ENCODE data around the gene SKOR2.

The SKOR2 gene

GRCh38 chr18:47247416-47248114, 3.9 kb downstream of the SKOR2 start:
- TF ChIP-seq, protein P1, sequence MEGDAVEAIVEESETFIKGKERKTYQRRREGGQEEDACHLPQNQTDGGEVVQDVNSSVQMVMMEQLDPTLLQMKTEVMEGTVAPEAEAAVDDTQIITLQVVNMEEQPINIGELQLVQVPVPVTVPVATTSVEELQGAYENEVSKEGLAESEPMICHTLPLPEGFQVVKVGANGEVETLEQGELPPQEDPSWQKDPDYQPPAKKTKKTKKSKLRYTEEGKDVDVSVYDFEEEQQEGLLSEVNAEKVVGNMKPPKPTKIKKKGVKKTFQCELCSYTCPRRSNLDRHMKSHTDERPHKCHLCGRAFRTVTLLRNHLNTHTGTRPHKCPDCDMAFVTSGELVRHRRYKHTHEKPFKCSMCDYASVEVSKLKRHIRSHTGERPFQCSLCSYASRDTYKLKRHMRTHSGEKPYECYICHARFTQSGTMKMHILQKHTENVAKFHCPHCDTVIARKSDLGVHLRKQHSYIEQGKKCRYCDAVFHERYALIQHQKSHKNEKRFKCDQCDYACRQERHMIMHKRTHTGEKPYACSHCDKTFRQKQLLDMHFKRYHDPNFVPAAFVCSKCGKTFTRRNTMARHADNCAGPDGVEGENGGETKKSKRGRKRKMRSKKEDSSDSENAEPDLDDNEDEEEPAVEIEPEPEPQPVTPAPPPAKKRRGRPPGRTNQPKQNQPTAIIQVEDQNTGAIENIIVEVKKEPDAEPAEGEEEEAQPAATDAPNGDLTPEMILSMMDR (conservative IDR thresholded peaks at IDR 0.05; ENCODE audit: low read depth, low read length), result peak; percentile 30
- DNase-seq (ENCODE audit: low read depth), result no peak
- H3K4me3 ChIP-seq (ENCODE audit: low read length), result no peak overlapping the region

DNA sequence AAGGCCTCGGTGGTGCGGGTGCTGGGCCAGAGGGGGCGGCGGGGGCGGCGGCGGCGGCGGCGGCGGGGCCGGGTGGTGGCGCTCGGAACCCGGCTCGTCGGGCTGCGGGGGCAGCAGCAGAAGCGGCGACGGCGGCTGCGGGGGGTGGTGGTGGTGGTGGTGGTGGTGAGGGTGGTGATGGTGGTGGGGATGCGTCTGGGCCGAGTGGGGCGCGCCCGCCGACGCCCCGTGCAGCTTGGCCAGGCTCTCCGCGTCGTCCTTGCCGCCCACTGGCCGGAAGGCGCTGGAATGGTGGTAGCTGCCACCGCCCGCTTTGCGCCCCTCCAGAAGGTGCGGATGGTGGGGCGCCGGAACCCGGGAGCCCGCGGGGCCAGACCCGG, 4.4 kb downstream of the SKOR2 start:
- no peak for DNase-seq (ENCODE audit: low read depth)
- TF ChIP-seq, protein P1 (conservative IDR thresholded peaks at IDR 0.05; ENCODE audit: low read depth, low read length), result no peak
- H3K4me3 ChIP-seq (ENCODE audit: low read length), result no peak overlapping the region

DNA sequence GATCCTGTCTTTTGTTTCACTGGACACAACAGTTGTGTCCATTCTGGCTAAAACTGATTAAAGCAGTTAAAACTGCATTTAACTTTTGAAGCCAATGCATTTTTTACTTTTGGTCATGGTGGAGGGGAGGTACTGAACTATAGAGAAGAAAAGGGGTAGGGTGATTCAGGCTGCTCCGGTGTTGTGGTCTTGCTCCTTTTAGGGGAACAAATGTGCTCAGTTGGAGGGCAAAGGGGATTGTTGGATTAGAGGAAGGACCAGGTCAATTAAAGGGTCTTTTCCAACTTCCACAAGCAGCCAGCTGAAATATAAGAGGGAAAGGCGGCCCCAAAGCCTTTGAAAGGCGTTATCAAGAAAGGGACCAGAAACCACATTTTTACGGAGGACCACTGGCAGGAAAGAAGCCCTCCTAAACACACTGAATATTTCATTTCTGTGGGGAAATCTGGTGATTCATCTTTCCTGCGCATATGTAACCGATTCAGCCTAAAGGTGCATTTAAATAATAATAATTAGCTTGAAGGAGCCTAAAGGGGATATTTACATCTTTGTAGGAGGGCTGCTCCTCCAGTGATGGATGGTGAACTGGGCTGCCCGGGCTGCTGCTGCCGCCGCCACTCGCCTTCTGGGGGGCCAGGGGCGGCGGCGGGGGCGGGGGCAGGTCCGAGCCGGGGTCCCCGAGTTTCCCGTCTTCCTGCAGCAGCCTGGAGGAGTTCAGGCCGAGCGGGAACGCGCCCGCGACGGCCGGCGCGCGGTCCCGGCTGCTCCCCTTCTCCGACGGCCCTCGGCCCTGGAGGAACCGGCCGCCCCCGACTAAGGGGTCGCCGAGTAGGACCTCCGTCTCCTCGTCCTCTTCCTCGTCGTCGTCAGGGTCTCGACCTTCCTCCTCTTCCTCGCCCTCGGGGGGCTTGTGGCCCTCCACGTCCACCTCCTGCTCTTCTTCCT, 5.2 kb downstream of the SKOR2 start:
- H3K4me3 ChIP-seq (ENCODE audit: low read length), result no peak overlapping the region
- TF ChIP-seq, protein P1 (conservative IDR thresholded peaks at IDR 0.05; ENCODE audit: low read depth, low read length), result no peak
- no peak for DNase-seq (ENCODE audit: low read depth)

GRCh38 chr18:47244086-47244485, 7.4 kb downstream of the SKOR2 start:
- TF ChIP-seq, protein P1 (conservative IDR thresholded peaks at IDR 0.05; ENCODE audit: low read depth, low read length), result no peak
- DNase-seq (ENCODE audit: low read depth), result no peak
- no peak overlapping the region for H3K4me3 ChIP-seq (ENCODE audit: low read length)

GRCh38 chr18:47235096-47235495, 16.4 kb downstream of the SKOR2 start:
- DNase-seq (ENCODE audit: low read depth), result no peak
- H3K4me3 ChIP-seq (ENCODE audit: low read length), result no peak overlapping the region
- TF ChIP-seq, protein P1 (conservative IDR thresholded peaks at IDR 0.05; ENCODE audit: low read depth, low read length), result no peak

- no peak for DNase-seq (ENCODE audit: low read depth)
- H3K4me3 ChIP-seq (ENCODE audit: low read length), result no peak overlapping the region
- TF ChIP-seq, protein P1 (conservative IDR thresholded peaks at IDR 0.05; ENCODE audit: low read depth, low read length), result no peak
These were observed 24.8 kb downstream of the SKOR2 start for GRCh38 chr18:47226660-47227059.

All from retinal pigment epithelial cell (primary cell).